ENCODE measurements around the gene PCBP3.

The PCBP3 gene

DNA sequence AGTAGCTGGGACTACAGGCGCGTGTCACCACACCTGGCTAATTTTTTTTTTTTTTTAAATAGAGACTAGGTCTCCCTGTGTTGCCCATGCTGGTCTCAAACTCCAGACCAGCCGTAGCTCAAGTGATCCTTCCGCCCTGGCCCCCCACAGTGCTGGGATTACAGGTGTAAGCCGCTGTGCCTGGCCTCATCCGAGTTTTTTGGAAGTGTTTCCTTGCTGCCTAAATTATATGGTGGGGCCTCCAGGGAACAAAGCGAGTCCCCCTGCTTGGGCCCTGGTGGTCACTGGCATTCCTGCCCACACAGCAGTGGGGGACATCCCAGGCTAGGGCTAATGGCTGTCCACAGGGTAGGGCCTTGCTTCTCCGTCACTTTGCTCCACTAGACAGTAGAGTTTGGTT lies 143.8 kb downstream of the PCBP3 start:
- no peaks in the 10 kb centered on the region for H3F3A ChIP-seq (ENCODE audit: insufficient read depth)
- no peak overlapping the region for H3K9ac ChIP-seq (ENCODE audit: low read length)
- TF ChIP-seq, protein P1, sequence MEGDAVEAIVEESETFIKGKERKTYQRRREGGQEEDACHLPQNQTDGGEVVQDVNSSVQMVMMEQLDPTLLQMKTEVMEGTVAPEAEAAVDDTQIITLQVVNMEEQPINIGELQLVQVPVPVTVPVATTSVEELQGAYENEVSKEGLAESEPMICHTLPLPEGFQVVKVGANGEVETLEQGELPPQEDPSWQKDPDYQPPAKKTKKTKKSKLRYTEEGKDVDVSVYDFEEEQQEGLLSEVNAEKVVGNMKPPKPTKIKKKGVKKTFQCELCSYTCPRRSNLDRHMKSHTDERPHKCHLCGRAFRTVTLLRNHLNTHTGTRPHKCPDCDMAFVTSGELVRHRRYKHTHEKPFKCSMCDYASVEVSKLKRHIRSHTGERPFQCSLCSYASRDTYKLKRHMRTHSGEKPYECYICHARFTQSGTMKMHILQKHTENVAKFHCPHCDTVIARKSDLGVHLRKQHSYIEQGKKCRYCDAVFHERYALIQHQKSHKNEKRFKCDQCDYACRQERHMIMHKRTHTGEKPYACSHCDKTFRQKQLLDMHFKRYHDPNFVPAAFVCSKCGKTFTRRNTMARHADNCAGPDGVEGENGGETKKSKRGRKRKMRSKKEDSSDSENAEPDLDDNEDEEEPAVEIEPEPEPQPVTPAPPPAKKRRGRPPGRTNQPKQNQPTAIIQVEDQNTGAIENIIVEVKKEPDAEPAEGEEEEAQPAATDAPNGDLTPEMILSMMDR (IDR thresholded peaks at IDR 0.05; ENCODE audit: insufficient read depth, low read length, poor library complexity, severe bottlenecking), result no peak
- no peak for TF ChIP-seq EZH2phosphoT487 (conservative IDR thresholded peaks at IDR 0.05; ENCODE audit: low read length)
- no peaks in the 10 kb centered on the region for H3K27me3 ChIP-seq (ENCODE audit: low read length)
- H3K36me3 ChIP-seq (ENCODE audit: low read length), result no peaks in the 10 kb centered on the region
- no peaks in the 10 kb centered on the region for H4K20me1 ChIP-seq (ENCODE audit: low read depth, low read length)
- H3K4me2 ChIP-seq (ENCODE audit: low read depth, low read length, poor library complexity, severe bottlenecking), result no peak overlapping the region
- H3K27ac ChIP-seq (ENCODE audit: low read depth, low read length), result no peak overlapping the region
- H2AFZ ChIP-seq (ENCODE audit: low read depth, low read length, severe bottlenecking), result no peak overlapping the region
- no peak overlapping the region for H3K4me3 ChIP-seq (ENCODE audit: insufficient read depth, low read length, poor library complexity, severe bottlenecking)
- no peaks in the 10 kb centered on the region for H3K9me3 ChIP-seq (ENCODE audit: insufficient read depth, low read length)
- no peaks in the 10 kb centered on the region for H3K9me2 ChIP-seq (replicated peaks; ENCODE audit: insufficient read depth, low read length)
- H3K79me2 ChIP-seq (ENCODE audit: insufficient read depth, low read length), result no peaks in the 10 kb centered on the region

DNA sequence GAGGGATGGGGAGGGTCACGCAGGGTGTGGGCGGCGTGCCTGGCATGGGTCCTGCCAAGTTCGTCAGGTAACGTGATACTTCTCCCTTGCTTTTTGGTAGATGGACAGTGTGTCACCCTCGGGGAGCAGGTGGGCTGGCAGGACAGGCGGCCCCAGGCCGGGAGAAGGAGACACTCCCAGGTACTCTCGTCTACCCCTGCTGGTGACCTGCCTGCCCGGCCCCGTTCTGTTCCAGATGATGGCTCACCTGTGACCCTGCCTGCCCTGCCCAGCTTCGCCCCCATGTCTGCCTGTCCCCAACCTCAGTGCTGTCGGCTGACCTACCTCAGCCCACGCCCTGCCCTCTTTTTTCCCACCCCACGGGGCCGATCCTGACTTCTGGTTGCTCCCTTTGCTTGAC lies 144.7 kb downstream of the PCBP3 start:
- no peaks in the 10 kb centered on the region for H3K27me3 ChIP-seq (ENCODE audit: low read length)

DNA sequence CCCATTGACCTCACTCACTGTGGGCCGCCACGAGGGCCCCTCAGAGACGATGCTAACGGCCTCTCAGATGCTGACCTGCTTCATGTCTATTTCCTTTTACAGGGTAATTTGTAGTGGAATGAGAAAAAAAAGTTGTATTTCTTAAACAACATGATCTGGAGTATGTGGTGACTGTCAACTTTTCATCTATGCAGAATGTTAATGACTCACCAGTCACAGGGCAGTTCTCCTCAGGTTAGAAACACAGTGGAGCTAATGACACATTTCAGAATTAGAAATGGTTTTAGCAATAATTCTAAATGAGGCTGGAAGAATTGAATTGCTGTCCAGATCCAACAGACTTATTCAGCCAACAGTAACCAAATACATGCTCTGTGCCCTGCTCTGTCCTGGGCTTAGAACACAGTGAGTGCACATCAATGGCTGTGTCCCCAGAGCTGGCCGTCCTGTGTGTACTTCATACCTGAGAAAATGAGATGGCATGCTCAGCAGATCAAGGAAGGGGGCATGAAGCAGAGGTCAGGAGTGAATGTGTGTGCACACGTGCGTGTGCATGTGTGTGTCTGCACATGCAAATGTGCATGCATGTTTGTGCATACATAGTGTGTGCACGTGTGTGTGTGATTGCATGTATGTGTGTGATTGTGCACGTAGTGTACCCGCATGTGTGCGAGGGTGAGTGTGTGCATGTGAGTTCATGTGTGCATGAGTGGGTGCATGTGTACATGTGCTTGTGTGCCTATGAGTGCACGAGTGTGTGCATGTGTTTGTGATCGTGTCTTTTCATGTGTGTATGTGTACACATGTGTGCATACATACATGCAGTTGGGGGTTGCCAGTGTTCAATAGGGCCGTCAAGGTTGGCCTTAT lies 145.3 kb downstream of the PCBP3 start:
- Histone ChIP-seq H3F3A (ENCODE audit: insufficient read depth) (no peaks in the 10 kb centered on the region), H3K27ac (ENCODE audit: low read depth, low read length) (no peak overlapping the region), H3K36me3 (ENCODE audit: low read length) (no peaks in the 10 kb centered on the region), H4K20me1 (ENCODE audit: low read depth, low read length) (no peaks in the 10 kb centered on the region), H3K79me2 (ENCODE audit: insufficient read depth, low read length) (no peaks in the 10 kb centered on the region), H3K4me3 (ENCODE audit: insufficient read depth, low read length, poor library complexity, severe bottlenecking) (no peak overlapping the region), H3K27me3 (ENCODE audit: low read length) (no peaks in the 10 kb centered on the region), H3K9me3 (ENCODE audit: insufficient read depth, low read length) (no peaks in the 10 kb centered on the region), H3K9me2 (replicated peaks; ENCODE audit: insufficient read depth, low read length) (no peaks in the 10 kb centered on the region), H3K9ac (ENCODE audit: low read length) (no peak overlapping the region), H3K4me2 (ENCODE audit: low read depth, low read length, poor library complexity, severe bottlenecking) (no peak overlapping the region), H2AFZ (ENCODE audit: low read depth, low read length, severe bottlenecking) (no peak overlapping the region)
- TF ChIP-seq, protein P1 (IDR thresholded peaks at IDR 0.05; ENCODE audit: insufficient read depth, low read length, poor library complexity, severe bottlenecking), result no peak
- no peak for TF ChIP-seq EZH2phosphoT487 (conservative IDR thresholded peaks at IDR 0.05; ENCODE audit: low read length)

More for the DNA sequence above, 144.7 kb downstream of the PCBP3 start:
- no peaks in the 10 kb centered on the region for H3K79me2 ChIP-seq (ENCODE audit: insufficient read depth, low read length)
- no peaks in the 10 kb centered on the region for H3K36me3 ChIP-seq (ENCODE audit: low read length)
- no peaks in the 10 kb centered on the region for H3F3A ChIP-seq (ENCODE audit: insufficient read depth)
- no peak for TF ChIP-seq EZH2phosphoT487 (conservative IDR thresholded peaks at IDR 0.05; ENCODE audit: low read length)
- TF ChIP-seq, protein P1 (IDR thresholded peaks at IDR 0.05; ENCODE audit: insufficient read depth, low read length, poor library complexity, severe bottlenecking), result no peak
- no peaks in the 10 kb centered on the region for H3K9me2 ChIP-seq (replicated peaks; ENCODE audit: insufficient read depth, low read length)
- H3K4me2 ChIP-seq (ENCODE audit: low read depth, low read length, poor library complexity, severe bottlenecking), result no peak overlapping the region
- H3K27ac ChIP-seq (ENCODE audit: low read depth, low read length), result no peak overlapping the region
- H4K20me1 ChIP-seq (ENCODE audit: low read depth, low read length), result no peaks in the 10 kb centered on the region
- no peak overlapping the region for H3K4me3 ChIP-seq (ENCODE audit: insufficient read depth, low read length, poor library complexity, severe bottlenecking)
- H3K9me3 ChIP-seq (ENCODE audit: insufficient read depth, low read length), result no peaks in the 10 kb centered on the region
- H3K9ac ChIP-seq (ENCODE audit: low read length), result no peak overlapping the region
- no peak overlapping the region for H2AFZ ChIP-seq (ENCODE audit: low read depth, low read length, severe bottlenecking)

Data from SU-DHL-6 (cell line).